VCaP (cell line): ENCODE data around the gene TADA2A.
A peak's percentile ranks its signal among the peaks of the same experiment; 100 is the strongest.

Experiments used
- H3K27ac ChIP-seq: fragments of 450-650 bp; 2 replicates; pipeline ENCODE4 v1.5.1; 2017
- CTCF ChIP-seq: fragments of 450-650 bp; conservative IDR thresholded peaks from 2 replicates; pipeline ENCODE4 v1.5.1; 2017; ENCODE audit warnings: mild to moderate bottlenecking, moderate library complexity

TADA2A gene

GRCh38 chr17:37365589-37365988 is 41.1 kb upstream of the TADA2A start:
- TF ChIP-seq CTCF, result no peak
- no peak overlapping the region for H3K27ac ChIP-seq

GRCh38 chr17:37368577-37368976 is 38.1 kb upstream of the TADA2A start:
- no peak for TF ChIP-seq CTCF
- H3K27ac ChIP-seq, result no peak overlapping the region

- peak overlapping the region; percentile 32 for H3K27ac ChIP-seq
- peak; percentile 100 for TF ChIP-seq CTCF
These were observed 33.0 kb upstream of the TADA2A start for GRCh38 chr17:37373530-37374159.

GRCh38 chr17:37375706-37376105 is 31.0 kb upstream of the TADA2A start, which contains the start of gene C17orf78:
Gene C17orf78 (plus strand): TSS chr17:37375985. CDS start chr17:37376093, 108 bp downstream.
- no peak for TF ChIP-seq CTCF

GRCh38 chr17:37382056-37382455 is 24.6 kb upstream of the TADA2A start:
- no peak overlapping the region for H3K27ac ChIP-seq
- no peak for TF ChIP-seq CTCF

More at GRCh38 chr17:37375706-37376105, 31.0 kb upstream of the TADA2A start, which contains the start of gene C17orf78:
- no peak within 1 kb of the TSS for H3K27ac ChIP-seq

GRCh38 chr17:37384560-37385149 is 22.0 kb upstream of the TADA2A start:
- no peak overlapping the region for H3K27ac ChIP-seq
- no peak for TF ChIP-seq CTCF

GRCh38 chr17:37385474-37385990 is 21.2 kb upstream of the TADA2A start:
- TF ChIP-seq CTCF, result no peak
- H3K27ac ChIP-seq, result no peak overlapping the region
